Endometrial microvascular endothelial cells (primary cell): ENCODE data around the gene ARHGAP30. TPM values are rescaled to one million over a fixed set of nuclear protein-coding genes. Genes with fewer than 3 reads are reported as not detected.
"Not testable (repeated sequence)": the region's sequence is repeated elsewhere in the genome, so short reads cannot be mapped to it uniquely, and the experiment has no call there.

Experiments
- in situ Hi-C: cut with HindIII; loops from 2 replicates; pipeline ENCODE4 v1.10.0; 2017; ENCODE audit warnings: low sequenced_read_pairs, low pct_unique_long_range_greater_than_20kb; ENCODE audit errors: inconsistent ontology term
- total RNA-seq: library from RNA; depleted of rRNA; stranded (reverse); fragments of >200 nt; gene quantifications from one replicate; pipeline ENCODE4 v1.2.3, GENCODE V29; 2015; ENCODE audit errors: inconsistent ontology term

Gene ARHGAP30
- total RNA-seq, 1 donor from 2014 or later = not detected

DNA sequence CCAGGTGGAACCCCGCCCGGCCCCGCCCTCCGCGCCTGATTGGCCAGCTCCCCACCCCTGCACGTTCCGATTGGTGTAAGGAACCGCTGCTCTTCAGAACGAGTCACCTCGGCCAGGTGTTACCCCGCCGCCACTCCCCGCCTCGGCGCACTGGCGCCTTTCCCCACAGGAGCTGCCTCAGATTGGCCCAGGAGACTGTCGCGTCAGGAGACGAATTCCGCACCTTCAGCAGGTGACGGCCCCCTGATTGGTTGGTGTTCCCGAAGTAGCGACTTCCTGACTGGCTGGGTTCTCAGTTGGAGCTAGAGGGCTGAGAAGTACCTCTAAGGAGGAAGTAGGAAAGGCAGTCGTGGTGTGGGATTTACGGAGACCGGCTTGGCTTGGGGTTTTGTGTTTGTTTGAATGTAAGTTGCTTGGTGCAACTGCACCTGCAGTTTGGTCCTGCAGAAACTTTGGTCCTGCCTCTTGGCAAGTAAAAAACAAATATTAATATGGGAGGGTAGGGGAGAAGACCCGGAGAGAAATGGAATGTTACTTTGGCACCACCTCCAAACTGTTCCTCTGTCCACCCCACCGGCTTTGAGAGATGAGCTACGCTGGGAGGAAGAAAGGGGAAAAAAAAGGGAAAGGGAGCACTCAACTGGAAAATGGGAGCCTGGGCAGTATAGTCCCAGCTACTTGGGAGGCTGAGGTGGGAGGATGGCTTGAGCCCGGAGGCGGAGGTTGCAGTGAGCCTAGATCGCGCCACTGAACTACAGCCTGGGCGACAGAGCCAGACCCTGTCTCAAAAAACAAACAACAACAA, 48.3 kb downstream of the ARHGAP30 start:
- in situ Hi-C loops = no loop called here

DNA sequence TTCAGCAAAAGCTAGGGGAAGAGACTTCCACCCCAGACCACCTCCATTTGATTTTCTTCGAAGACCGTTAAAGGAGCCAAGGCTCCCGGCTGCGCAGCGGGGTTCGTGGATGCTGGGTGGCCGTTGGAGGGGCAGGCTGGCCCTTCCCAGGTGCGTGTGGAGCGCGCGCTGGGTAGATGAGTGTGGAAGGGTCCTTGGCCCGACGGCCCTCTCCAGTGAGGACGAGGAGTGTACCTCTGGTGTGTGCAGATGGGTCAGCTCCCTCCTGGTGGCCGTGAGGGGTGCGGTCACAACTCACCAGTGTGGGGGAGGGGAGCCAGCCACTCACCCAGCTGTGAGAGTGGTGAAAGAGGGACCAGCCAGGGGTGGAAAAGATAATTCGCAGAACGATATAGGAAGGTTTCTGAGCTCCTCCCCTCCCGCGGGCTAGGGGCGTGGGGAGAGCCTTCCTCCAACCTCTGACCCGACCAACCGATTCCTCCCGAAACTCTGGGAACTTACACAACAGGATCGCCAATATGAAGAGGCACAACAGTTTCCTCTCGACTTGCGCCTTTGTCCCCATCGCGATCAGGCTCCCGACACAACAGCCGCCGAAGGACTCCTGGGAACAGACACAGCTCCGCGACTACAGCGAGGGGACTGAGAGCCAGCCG, 49.1 kb downstream of the ARHGAP30 start, which contains the start of gene F11R:
Gene F11R (minus strand): TSS at position 644 of the 656 bp plus-strand sequence. CDS start 79 bp downstream, at position 565.
- in situ Hi-C loops = no loop called here

DNA sequence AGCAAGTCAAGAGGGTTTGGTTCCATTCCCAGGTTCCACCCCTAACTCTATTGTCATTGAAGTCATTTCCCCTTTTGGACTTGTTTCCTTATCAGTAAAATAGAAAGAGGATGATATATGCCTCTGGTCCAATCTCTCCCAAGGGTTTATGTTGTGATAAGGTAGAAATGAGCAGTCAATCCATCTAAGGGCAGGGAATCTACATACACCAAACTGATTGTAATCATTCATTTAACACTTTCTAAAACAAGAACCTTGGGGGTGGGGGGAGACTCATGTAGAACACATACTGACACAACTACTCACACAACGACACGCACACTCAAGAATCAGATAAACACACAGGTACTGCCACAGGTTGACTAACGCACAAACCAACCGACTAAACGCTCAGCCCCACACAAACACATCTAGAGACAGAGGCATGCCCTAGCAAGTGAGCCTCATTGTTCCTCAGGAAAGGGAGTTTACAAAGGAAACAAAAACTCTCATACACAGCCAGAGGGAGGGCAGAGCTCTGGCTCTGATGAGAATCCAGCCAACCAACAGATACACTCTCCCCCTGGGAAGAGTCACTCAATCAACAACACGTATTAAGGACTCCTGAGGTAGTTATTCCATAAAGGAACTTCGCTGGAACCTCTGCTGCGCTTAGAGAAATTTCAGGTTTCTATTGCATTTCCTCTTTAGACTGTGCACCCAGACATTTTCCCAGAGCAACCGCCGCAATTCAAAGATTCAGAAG, 49.8 kb downstream of the ARHGAP30 start:
- in situ Hi-C loops = no loop called here

DNA sequence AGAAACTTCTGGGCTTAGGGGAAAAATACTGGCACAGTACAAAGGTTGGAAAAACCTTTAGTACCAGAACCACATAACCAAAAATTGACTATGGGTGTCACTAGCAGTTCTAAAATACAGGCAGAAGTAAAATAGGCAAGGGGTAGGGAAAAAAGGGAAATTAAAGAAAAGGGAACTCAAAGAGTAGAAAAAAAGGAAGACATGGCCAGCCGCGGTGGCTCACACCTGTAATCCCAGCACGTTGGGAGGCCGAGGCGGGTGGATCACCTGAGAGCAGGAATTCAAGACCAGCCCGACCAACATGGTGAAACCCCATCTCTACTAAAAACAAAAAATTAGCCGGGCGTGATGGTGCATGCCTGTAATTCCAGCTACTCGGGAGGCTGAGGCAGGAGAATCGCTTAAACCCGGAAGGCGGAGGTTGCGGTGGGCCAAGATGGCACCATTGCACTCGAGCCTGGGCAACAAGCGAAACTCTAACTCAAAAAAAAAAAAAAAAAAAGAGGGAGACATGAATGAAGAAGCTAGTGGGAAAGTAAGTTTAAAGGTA, 50.5 kb downstream of the ARHGAP30 start:
- in situ Hi-C loops = not testable (repeated sequence)

DNA sequence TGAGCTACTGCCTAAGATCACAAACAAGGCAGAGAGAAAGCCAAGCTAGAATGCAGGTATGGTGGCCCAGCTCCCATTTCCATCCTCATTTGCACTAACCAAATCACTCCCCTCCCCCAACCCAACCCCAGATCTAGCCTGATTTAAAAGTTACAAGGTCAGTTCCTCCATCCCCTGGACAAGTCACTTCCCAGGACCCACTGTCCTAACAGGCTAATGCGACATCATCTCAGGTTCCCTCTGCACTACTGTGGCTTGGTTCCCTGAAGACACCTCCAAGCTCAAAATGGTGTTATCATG, 51.1 kb downstream of the ARHGAP30 start:
- in situ Hi-C loops = no loop called here

DNA sequence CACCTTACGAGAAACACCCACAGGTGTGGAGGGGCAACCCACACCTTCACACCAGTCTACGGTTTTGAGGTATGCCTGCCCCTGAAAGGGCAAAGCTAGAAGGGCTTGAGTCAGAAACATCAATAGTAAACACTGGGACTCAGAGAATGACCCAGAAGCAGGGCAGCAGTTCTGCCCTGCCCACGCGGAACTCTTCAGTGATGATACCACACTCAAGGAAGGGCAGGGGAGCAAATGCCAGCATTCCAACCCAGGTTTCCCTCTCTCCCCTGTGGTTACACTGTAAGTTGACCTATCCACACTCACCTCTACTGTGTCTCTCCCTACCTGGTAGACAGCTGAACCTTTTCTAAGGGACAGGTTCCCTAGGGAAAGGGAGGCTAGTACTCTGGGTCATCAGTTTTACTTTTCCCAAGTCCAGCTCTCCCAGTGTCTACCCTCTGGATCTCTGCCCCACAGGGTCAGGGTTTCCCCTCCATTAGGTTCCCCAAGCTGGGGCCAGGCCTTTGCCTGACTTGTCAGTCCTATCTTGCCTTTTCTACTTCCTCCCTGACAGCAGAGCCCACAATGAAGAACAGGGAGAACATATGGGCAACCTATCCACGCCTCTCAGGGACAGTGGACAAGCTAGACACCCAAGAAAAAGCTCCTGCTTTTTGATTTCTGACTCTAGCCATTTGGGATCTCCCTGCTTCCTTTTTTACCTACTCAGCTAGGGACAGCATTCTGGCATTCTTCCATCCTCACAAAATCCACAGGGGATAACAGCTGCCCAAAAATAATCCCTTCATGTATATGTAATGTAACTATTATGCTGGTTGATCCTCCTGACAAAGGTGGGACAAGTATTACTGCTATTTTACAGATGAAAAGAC, 51.7 kb downstream of the ARHGAP30 start:
- in situ Hi-C loops = no loop called here

DNA sequence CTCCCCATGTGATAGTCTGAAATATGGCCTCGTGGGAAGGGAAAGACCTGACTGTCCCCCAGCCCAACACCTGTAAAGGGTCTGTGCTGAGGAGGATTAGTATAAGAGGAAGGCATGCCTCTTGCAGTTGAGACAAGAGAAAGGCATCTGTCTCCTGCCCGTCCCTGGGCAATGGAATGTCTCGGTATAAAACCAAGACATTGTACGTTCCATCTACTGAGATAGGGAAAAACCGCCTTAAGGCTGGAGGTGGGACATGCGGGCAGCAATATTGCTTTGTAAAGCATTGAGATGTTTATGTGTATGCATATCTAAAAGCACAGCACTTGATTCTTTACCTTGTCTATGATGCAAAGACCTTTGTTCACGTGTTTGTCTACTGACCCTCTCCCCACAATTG, 52.5 kb downstream of the ARHGAP30 start:
- in situ Hi-C loops = not testable (repeated sequence)

DNA sequence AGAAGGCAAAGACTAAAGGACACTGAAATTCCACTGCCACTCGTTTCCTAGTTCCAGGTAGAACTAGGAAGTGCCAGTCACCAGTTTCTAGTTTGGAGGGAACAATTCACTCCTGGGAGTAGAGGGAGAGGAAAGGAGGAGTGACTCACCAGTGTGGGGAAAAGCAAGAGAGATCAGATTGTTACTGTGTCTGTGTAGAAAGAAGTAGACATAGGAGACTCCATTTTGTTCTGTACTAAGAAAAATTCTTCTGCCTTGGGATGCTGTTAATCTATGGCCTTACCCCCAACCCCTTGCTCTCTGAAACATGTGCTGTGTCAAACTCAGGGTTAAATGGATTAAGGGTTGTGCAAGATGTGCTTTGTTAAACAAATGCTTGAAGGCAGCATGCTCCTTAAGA, 53.0 kb downstream of the ARHGAP30 start:
- in situ Hi-C loops = not testable (repeated sequence)

DNA sequence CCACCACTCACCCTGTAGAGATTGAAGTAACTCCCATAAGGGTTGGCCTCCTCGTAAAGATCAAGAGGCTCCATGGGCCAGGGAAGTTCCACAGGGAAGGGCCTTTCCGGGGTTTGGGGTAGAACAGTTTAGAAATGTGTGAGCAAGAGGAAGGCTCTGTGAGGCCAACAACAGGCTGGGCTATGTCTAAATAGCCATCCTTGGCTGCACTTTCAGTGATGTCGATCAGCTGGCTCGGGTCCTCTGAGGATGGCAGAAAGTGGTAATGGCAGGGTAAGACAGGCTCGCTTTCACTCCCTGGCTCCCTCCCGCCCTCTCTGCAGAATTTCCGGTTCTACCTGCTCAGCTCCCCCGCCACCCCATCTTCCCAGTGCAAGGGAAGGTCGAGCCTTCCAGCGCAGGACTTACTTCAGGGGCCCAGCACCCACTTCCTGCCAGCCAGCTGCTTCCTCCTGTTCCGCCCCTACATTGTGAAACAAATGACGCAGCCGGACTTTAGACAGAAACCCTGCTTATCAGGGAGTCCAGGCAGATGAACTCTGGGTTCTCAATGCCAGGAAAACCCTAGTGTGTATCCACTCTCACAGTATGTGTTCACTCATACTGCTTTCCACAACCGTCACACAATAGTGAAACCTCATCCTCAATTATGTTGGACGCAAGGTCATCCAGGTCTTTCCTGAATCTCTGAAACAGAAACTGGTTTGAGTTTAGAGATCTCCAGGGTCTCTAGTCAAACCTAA, 56.0 kb downstream of the ARHGAP30 start:
- in situ Hi-C loops = no loop called here

DNA sequence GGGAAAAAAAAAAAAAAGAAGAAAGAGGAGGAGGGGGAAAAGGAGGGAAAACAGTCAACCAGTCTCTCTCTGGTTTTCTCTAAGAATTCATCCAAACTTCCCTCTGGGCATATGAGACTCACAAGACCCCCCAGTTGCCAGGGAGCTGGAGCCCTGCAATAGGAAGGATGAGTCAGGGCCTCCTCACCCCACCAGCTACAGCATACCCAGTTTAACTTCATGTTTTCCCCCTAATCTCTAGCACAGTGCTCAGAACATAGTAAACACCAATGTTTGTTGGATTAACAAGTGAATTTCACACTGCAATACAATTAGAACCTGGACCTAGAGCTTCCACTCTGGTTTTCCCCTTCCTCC, 56.6 kb downstream of the ARHGAP30 start:
- in situ Hi-C loops = no loop called here

DNA sequence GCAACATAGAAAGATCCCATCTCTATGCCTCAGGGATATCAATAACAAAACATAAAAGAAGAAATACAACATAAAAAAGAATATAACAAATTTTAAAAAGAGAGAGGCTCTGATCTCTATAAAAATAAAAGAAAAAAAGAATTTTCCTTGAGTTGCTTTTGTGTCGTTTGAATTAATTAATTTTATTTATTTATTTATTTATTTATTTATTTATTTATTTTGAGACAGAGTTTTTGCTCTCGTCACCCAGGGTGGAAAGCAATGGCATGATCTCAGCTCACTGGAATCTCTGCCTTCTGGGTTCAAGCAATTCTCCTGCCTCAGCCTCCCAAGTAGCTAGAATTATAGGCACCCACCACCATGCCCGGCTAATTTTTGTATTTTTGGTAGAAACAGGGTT, 57.3 kb downstream of the ARHGAP30 start:
- in situ Hi-C loops = no loop called here

DNA sequence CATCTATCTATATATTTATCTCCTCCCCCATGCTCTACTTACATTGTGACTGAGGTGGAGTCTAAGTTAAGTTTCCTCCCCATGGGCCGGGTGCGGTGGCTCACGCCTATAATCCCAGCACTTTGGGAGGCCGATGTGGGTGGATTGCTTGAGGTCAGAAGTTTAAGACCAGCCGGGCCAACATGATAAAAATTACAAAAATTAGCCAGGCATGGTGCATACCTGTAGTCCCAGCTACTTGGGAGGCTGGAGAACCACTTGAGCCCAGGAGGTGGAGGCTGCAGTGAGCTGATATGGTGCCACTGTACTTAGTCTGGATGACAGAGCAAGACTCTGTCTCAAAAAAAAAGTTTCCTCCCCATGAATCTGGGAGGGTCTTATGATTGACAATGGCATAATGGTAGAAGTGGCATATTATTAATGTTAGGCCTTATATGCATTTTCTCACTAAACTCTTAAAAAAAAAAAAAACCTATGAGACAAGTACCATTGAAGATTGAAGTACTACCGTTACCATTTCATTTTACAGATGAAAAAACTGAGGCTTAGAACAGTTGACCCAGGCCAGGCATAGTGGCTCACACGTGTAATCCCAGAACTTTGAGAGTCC, 60.0 kb downstream of the ARHGAP30 start:
- in situ Hi-C loops = no loop called here

DNA sequence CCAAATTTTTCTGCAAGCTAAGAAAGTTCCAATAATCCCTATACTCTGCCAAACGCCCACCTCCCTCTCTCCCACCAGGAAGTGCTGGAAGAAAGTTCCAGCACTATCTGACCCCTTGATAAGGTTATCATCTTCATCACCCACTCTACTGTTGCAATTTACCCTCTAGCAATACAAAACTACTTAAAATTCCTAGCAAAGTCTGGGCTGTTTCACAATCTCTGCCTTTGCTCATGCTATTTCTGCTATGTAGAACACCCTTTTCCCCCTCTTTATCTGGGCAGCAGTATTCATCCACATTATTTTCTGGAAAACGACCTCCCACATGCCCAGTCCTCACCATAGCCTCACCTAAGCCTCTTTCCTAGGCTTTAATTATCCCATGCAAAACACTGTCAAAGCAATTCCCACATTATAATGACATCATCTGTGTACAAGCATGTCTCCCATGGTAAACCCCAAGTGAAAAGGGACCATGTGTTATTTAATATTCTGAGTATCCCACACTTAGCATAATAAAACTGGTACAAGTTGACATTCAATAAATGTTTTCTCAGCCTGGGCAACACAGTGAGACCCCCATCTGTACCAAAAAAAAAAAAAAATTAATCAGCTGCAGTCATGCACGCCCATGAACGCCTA, 60.7 kb downstream of the ARHGAP30 start:
- in situ Hi-C loops = no loop called here

DNA sequence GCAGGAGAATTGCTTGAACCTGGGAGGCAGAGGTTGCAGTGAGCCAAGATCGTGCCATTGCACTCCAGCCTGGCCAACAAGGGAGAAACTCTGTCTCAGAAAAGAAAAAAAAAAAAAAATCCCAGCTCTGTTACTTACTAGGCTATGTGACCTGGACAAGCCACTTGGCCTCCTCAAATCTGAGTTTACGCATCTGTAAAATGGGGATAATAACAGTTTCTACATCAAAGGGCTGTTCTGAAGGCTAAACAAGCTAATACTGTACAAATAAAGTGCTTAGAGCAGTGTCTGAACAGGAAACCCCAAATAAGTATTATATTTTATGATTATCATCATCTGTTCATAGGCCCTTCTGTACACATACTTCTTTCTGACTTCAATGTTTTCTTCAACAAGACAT, 62.3 kb downstream of the ARHGAP30 start:
- in situ Hi-C loops = no loop called here

DNA sequence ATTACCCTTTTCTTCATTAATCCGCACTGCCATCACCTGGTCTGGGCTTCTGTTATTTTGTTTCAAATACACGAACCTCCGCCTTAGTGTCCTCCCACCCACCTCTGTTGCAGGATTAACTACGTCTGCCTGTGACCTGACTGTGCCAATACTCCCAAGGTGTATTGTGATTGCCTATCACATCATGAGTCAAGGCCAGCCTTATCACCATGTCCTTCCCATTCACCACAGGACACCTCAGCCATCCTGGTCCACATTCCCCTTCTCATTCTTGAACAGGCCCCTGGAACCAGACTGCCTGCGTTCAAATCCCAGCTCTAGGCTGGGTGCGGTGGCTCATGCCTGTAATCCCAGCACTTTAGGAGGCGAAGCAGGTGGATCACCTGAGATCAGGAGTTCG, 63.1 kb downstream of the ARHGAP30 start:
- in situ Hi-C loops = no loop called here

DNA sequence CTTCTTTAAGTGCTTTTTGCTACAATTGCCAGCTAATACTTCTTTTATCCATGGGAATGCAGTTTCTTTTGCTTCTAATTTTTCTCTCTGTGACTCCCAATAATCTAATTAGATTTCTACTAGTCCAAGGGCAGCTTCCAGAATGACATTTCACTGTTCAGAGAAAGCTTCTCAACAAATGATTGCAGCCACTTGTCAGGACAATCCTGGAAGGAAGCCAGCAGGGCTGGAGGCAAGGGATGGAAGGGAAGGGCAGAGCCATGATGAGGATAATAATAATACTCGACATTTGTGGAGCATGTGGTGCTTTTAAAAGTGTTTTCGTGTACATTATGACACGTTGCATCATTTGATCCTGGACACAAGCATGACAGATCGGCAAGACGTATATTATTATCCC, 68.2 kb downstream of the ARHGAP30 start:
- in situ Hi-C loops = no loop called here

DNA sequence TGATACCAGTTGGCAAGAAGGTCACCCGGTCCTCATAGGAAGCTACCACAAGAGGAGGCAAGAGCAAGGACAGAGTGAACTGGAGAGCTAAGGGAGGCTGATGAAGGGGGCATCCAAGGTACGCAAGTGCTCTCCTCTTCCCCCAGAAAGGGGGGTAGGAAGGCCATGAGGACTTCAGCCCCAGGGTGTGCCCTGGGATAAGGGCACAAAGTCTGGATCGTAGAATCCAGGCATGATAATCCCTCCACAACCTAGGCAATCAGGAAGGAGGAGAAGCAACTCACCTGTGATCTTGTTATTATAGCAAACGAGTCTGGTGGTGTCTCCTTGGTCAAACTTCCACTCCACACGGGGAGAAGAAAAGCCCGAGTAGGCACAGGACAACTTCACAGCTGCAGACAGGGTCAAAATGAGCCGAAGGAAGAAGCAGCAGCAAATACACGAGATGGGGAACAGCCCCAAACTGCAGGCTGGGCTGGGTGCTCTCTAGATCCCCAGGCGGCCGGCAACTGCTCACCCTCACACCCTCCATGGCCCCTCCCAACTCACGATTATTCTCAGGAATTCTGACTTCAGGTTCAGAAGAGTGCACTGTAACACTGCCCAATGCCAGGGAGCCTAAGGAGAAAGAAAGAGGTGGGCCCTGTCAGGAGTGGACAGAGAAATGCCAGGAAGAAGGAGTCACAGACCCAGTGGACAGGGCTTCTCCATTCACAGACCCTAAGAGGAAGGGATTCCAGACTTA, 68.8 kb downstream of the ARHGAP30 start:
- in situ Hi-C loops = no loop called here
